SU-DHL-6 (cell line): ENCODE data around the gene BLNK.
A peak's percentile ranks its signal among the peaks of the same experiment; 100 is the strongest.

Experiments used
- H2AFZ ChIP-seq: fragments of 200-600 bp; sonication (generic); 2 replicates; pipeline ENCODE4 v1.6.1; 2014; ENCODE audit warnings: low read depth, mild to moderate bottlenecking, moderate library complexity, mixed read lengths, antibody characterized with exemption, low read length; ENCODE audit not compliant: severe bottlenecking
- H3F3A ChIP-seq: fragments of 200-600 bp; shearing (Covaris generic); 2 replicates; pipeline ENCODE4 v1.6.0; 2016; ENCODE audit warnings: antibody characterized with exemption, mild to moderate bottlenecking; ENCODE audit not compliant: insufficient read depth
- H3K27ac ChIP-seq: fragments of 200-600 bp; sonication (generic); 2 replicates; pipeline ENCODE4 v1.5.1; 2016; ENCODE audit warnings: low read depth, mild to moderate bottlenecking, low read length, moderate library complexity, mixed read lengths
- H3K27me3 ChIP-seq: fragments of 200-600 bp; sonication (generic), shearing (Covaris generic); 2 replicates; pipeline ENCODE4 v1.6.0; 2014; ENCODE audit warnings: mild to moderate bottlenecking, low read length
- H3K36me3 ChIP-seq: fragments of 200-600 bp; sonication (generic); 2 replicates; pipeline ENCODE4 v1.6.1; 2014; ENCODE audit warnings: mild to moderate bottlenecking, low read length, mixed read lengths
- H3K4me2 ChIP-seq: fragments of 300-600, 200-600 bp; shearing (Covaris generic), sonication (generic); 2 replicates; pipeline ENCODE4 v1.6.0; 2014; ENCODE audit warnings: low read length, low read depth, mild to moderate bottlenecking; ENCODE audit not compliant: poor library complexity, severe bottlenecking
- H3K4me3 ChIP-seq: fragments of 200-600 bp; sonication (generic); 2 replicates; pipeline ENCODE4 v1.5.1; 2014; ENCODE audit warnings: antibody characterized with exemption, low read length, mild to moderate bottlenecking, mixed read lengths; ENCODE audit not compliant: insufficient read depth, poor library complexity, severe bottlenecking
- H3K79me2 ChIP-seq: fragments of 200-600 bp; sonication (generic); 2 replicates; pipeline ENCODE4 v1.6.1; 2014; ENCODE audit warnings: mild to moderate bottlenecking, low read length, moderate library complexity; ENCODE audit not compliant: insufficient read depth
- H3K9ac ChIP-seq: fragments of 200-600 bp; sonication (generic); 2 replicates; pipeline ENCODE4 v1.7.0; 2014; ENCODE audit warnings: mild to moderate bottlenecking, low read length
- H3K9me2 ChIP-seq: fragments of 200-600 bp; sonication (generic); replicated peaks from 2 replicates; pipeline ENCODE4 v1.6.1; 2014; ENCODE audit warnings: low read length; ENCODE audit not compliant: insufficient read depth
- H3K9me3 ChIP-seq: fragments of 200-600 bp; sonication (generic); 2 replicates; pipeline ENCODE4 v1.6.1; 2014; ENCODE audit warnings: low read length, mixed read lengths; ENCODE audit not compliant: insufficient read depth
- H4K20me1 ChIP-seq: fragments of 200-600 bp; sonication (generic); 2 replicates; pipeline ENCODE4 v1.6.1; 2014; ENCODE audit warnings: low read depth, mild to moderate bottlenecking, antibody characterized with exemption, low read length, moderate library complexity, mixed read lengths
- EZH2phosphoT487 ChIP-seq: fragments of 200-600 bp; sonication (generic), shearing (Covaris generic); conservative IDR thresholded peaks from 2 replicates; pipeline ENCODE4 v1.6.1; 2018; ENCODE audit warnings: mild to moderate bottlenecking, antibody characterized with exemption, low read length, moderate library complexity, mixed read lengths
- TF ChIP-seq, protein P1 (sequence below): fragments of 200-600 bp; sonication (generic); IDR thresholded peaks from one replicate; pipeline ENCODE4 v1.5.1; 2017; ENCODE audit warnings: antibody characterized with exemption, mild to moderate bottlenecking, low read length, moderate library complexity; ENCODE audit not compliant: insufficient read depth, poor library complexity, severe bottlenecking

The BLNK gene

DNA sequence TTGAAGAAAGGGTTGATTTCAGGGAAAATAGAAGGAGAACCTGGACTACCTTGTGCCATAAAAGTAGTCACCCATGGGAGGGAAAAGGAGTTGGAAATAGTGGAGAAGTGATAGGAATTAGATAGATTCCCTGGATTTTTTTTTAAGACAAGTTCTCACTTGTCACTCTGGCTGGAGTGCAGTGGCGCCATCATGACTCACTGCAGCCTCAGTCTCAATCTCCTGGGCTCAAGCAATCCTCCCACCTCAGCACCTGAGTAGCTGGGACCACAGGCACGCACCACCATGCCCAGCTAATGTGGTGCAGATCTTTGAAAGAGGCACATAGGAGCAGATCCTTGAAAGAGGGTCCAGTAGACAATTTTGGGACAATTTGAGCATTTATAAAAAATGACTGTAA is 9.5 kb upstream of the BLNK start:
- Histone ChIP-seq H3K4me2 (no peak overlapping the region), H3K27me3 (no peaks in the 10 kb centered on the region), H3K36me3 (no peaks in the 10 kb centered on the region), H3K4me3 (no peak overlapping the region), H3F3A (peaks cover 33% of the 10 kb centered on the region), H3K9ac (no peak overlapping the region), H2AFZ (no peak overlapping the region), H3K79me2 (no peaks in the 10 kb centered on the region), H4K20me1 (no peaks in the 10 kb centered on the region), H3K9me2 (no peaks in the 10 kb centered on the region), H3K9me3 (no peaks in the 10 kb centered on the region), H3K27ac (no peak overlapping the region)
- no peak for TF ChIP-seq EZH2phosphoT487
- TF ChIP-seq, protein P1, sequence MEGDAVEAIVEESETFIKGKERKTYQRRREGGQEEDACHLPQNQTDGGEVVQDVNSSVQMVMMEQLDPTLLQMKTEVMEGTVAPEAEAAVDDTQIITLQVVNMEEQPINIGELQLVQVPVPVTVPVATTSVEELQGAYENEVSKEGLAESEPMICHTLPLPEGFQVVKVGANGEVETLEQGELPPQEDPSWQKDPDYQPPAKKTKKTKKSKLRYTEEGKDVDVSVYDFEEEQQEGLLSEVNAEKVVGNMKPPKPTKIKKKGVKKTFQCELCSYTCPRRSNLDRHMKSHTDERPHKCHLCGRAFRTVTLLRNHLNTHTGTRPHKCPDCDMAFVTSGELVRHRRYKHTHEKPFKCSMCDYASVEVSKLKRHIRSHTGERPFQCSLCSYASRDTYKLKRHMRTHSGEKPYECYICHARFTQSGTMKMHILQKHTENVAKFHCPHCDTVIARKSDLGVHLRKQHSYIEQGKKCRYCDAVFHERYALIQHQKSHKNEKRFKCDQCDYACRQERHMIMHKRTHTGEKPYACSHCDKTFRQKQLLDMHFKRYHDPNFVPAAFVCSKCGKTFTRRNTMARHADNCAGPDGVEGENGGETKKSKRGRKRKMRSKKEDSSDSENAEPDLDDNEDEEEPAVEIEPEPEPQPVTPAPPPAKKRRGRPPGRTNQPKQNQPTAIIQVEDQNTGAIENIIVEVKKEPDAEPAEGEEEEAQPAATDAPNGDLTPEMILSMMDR, result no peak

DNA sequence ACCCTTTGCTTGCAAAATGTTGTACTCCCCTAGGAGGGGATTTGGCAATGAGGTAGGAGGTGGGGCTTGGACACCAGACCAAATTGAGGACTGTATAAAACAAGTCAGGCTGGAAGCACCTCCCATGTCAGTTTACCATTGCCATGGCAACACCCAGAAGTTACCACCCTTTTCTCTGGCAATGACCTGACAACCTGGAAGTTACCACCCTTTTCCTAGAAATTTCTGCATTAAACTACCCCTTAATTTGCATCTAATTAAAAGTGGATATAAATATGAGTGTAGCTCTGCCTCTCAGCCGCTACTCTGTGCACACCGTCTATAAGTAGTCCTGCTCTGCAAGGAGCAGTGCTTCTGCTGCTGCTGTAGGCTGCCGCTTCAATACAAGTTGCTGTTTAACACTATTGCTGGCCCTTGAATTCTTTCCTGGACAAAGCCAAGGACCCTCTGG is 7.8 kb upstream of the BLNK start:
- Histone ChIP-seq H3K9me3 (no peaks in the 10 kb centered on the region), H3K27ac (0 out of 2 replicates have a peak overlapping the region, but pooled peaks have one; percentile 4), H2AFZ (no peak overlapping the region), H3K79me2 (no peaks in the 10 kb centered on the region), H3K9ac (no peak overlapping the region), H3K4me3 (no peak overlapping the region), H4K20me1 (no peaks in the 10 kb centered on the region), H3K36me3 (no peaks in the 10 kb centered on the region), H3K9me2 (no peaks in the 10 kb centered on the region), H3K27me3 (no peaks in the 10 kb centered on the region), H3K4me2 (no peak overlapping the region), H3F3A (peaks cover 25% of the 10 kb centered on the region)
- TF ChIP-seq EZH2phosphoT487, result no peak
- TF ChIP-seq, protein P1, result no peak

DNA sequence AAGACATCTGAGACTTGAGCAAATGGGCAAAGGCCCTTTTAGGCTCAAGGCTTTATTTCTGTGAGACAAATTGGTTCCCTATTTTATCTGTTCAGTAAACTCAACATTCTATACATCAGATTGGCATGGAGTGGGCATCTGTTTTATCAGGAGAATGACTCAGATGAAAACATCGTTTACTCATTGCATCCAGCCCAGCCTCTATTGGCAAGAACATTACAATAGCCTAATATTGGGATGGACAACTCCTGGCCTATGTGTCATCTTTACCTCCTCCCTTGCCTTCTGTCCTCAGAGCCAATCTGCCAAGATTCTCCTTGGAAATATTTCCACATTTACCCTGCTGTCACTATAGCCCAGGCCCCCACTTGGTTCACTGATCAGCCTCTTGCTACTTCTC is 5.5 kb upstream of the BLNK start:
- no peaks in the 10 kb centered on the region for H3K9me2 ChIP-seq
- H3K4me3 ChIP-seq, result no peak overlapping the region
- TF ChIP-seq, protein P1, result no peak
- no peak for TF ChIP-seq EZH2phosphoT487
- H3K4me2 ChIP-seq, result no peak overlapping the region
- peaks cover 8% of the 10 kb centered on the region; the same call in 1 of the 2 replicates for H3K79me2 ChIP-seq
- no peaks in the 10 kb centered on the region for H3K36me3 ChIP-seq
- peaks cover 42% of the 10 kb centered on the region for H3F3A ChIP-seq
- H2AFZ ChIP-seq, result no peak overlapping the region
- no peaks in the 10 kb centered on the region for H3K9me3 ChIP-seq
- H4K20me1 ChIP-seq, result no peaks in the 10 kb centered on the region
- H3K27me3 ChIP-seq, result no peaks in the 10 kb centered on the region
- H3K27ac ChIP-seq, result no peak overlapping the region
- no peak overlapping the region for H3K9ac ChIP-seq

DNA sequence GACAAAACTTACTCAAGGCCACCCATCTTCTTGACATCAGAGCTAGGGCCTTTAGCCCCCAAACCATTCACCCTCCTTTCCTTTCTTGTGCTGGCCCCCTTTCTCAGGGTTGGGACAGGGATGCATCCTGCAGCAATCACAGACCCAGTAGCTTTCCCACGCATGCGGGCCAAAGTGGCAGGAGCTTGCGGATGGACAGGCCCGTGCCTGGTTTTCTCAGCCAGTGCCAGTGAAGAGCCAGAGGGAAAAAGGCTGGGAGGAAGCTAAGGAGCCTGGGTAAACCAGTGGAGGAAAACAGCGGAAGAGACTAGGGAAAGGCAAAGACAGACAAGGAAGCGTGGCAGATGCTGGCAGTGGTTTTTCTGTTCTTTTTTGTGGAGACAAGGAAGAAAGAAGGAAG is 5.1 kb upstream of the BLNK start:
- Histone ChIP-seq H4K20me1 (no peaks in the 10 kb centered on the region), H3K27ac (no peak overlapping the region), H3K36me3 (no peaks in the 10 kb centered on the region), H3F3A (peaks cover 46% of the 10 kb centered on the region), H2AFZ (no peak overlapping the region), H3K4me2 (no peak overlapping the region), H3K4me3 (no peak overlapping the region), H3K9me3 (no peaks in the 10 kb centered on the region), H3K79me2 (peaks cover 12% of the 10 kb centered on the region), H3K9me2 (no peaks in the 10 kb centered on the region), H3K9ac (no peak overlapping the region), H3K27me3 (no peaks in the 10 kb centered on the region)
- TF ChIP-seq, protein P1, result no peak
- TF ChIP-seq EZH2phosphoT487, result no peak
